HCT116 (cell line): ENCODE results near the gene DDB1. TPM values are rescaled to one million over a fixed set of nuclear protein-coding genes. Genes with fewer than 3 reads are reported as not detected.

ENCODE experiments used
- ATAC-seq: fragments of 200-7000 bp; cut with Tn5 transposase; 2 replicates; pipeline ENCODE4 v1.9.1; 2020; ENCODE audit warnings: mild to moderate bottlenecking, moderate library complexity
- BruUV-seq: library from RNA; stranded (reverse); fragments of 400-500 nt; replicated peaks from 2 replicates; lab custom pipeline; 2021; lab: Mats Ljungman, UMichigan
- CTCF ChIA-PET: fragments of 300-600 bp; sonication (Branson Sonifier 250); formaldehyde crosslinking; loops from one replicate; lab custom pipeline; 2021; ENCODE audit warnings: antibody characterized with exemption; lab: Charles Lee
- POLR2A ChIA-PET: fragments of 300-600, 350-600 bp; sonication (Branson Sonifier 250); formaldehyde crosslinking; loops from one replicate; lab custom pipeline; 2021; ENCODE audit warnings: antibody characterized with exemption; lab: Charles Lee
- RAD21 ChIA-PET, 2 experiments: fragments of 300-600 bp; sonication (Branson Sonifier 250); formaldehyde crosslinking; loops; one replicate each; lab custom pipeline; 2023; ENCODE audit warnings: low total read pairs in 2 of 2; ENCODE audit not compliant: uncharacterized antibody in 2 of 2, unreplicated experiment in 2 of 2, low non-redundant PET in 1 of 2; lab: Charles Lee
- DNase-seq: peaks from one replicate; pipeline ENCODE4 v3.0.0-alpha.2; 2010; ENCODE audit warnings: low read depth, low spot score
- H2AFZ ChIP-seq: fragments of 200-600 bp; shearing (Covaris generic), sonication (generic); 2 replicates; pipeline ENCODE4 v1.6.1; 2017; ENCODE audit warnings: low read depth, mixed run types, mixed read lengths, antibody characterized with exemption, low read length; ENCODE audit not compliant: poor library complexity, severe bottlenecking
- H3K27ac ChIP-seq: 2 replicates; pipeline ENCODE4 v1.5.1; 2012; ENCODE audit warnings: low read depth, low read length
- H3K27me3 ChIP-seq: fragments of 200-600 bp; sonication (generic); 2 replicates; pipeline ENCODE4 v1.6.1; 2016; ENCODE audit warnings: mixed run types, low read length, mixed read lengths; ENCODE audit not compliant: insufficient read depth
- H3K36me3 ChIP-seq, 2 experiments: fragments of 200-500 bp in 1 of 2; fragments of 200-600 bp in 1 of 2; sonication (Bioruptor generic) in 1 of 2; sonication (generic) in 1 of 2; 2 replicates each; pipeline versions ENCODE4 v1.5.1 to v1.6.1; 2014 to 2016; ENCODE audit warnings: low read length in 2 of 2, inconsistent platforms in 1 of 2, mixed read lengths in 1 of 2, mixed run types in 1 of 2; ENCODE audit not compliant: insufficient read depth in 2 of 2, control insufficient read depth in 1 of 2
- H3K4me1 ChIP-seq, 2 experiments: fragments of 200-600 bp in 1 of 2; sonication (generic) in 1 of 2; 2 replicates each; pipeline versions ENCODE4 v1.5.1 to v1.6.1; 2012 to 2017; ENCODE audit warnings: low read length in 2 of 2, inconsistent platforms in 1 of 2, mild to moderate bottlenecking in 1 of 2, mixed read lengths in 1 of 2, mixed run types in 1 of 2, moderate library complexity in 1 of 2; ENCODE audit not compliant: insufficient read depth in 2 of 2, control insufficient read depth in 1 of 2
- H3K4me2 ChIP-seq: fragments of 200-600 bp; sonication (generic); 2 replicates; pipeline ENCODE4 v1.6.1; 2017; ENCODE audit warnings: mixed run types, low read length, mixed read lengths
- H3K4me3 ChIP-seq, 2 experiments: fragments of 200-600 bp in 1 of 2; sonication (generic) in 1 of 2; replicated peaks in 1 of 2; 2 replicates each; pipeline ENCODE4 v1.5.1; 2011 to 2016; ENCODE audit warnings: low read length in 2 of 2, control low read depth in 1 of 2, low read depth in 1 of 2, mild to moderate bottlenecking in 1 of 2, mixed read lengths in 1 of 2, mixed run types in 1 of 2
- H3K79me2 ChIP-seq: fragments of 200-600 bp; sonication (generic); 2 replicates; pipeline ENCODE4 v1.6.1; 2017; ENCODE audit warnings: mild to moderate bottlenecking, mixed run types, low read length, moderate library complexity, mixed read lengths; ENCODE audit not compliant: insufficient read depth
- H3K9ac ChIP-seq: fragments of 200-600 bp; sonication (generic); 2 replicates; pipeline ENCODE4 v1.6.1; 2016; ENCODE audit warnings: low read length, mixed read lengths
- H3K9me2 ChIP-seq: fragments of 200-600 bp; sonication (generic), shearing (Covaris generic); 2 replicates; pipeline ENCODE4 v1.6.1; 2017; ENCODE audit warnings: mixed run types, mild to moderate bottlenecking, moderate library complexity; ENCODE audit not compliant: insufficient read depth
- H3K9me3 ChIP-seq, 2 experiments: fragments of 200-500 bp in 1 of 2; fragments of 200-600 bp in 1 of 2; sonication (Bioruptor generic) in 1 of 2; sonication (generic) in 1 of 2; 2 replicates each; pipeline ENCODE4 v1.6.1; 2014 to 2017; ENCODE audit warnings: low read length in 2 of 2, mixed read lengths in 2 of 2, inconsistent platforms in 1 of 2, low read depth in 1 of 2, mild to moderate bottlenecking in 1 of 2, mixed run types in 1 of 2, moderate library complexity in 1 of 2; ENCODE audit not compliant: control insufficient read depth in 1 of 2, insufficient read depth in 1 of 2
- H4K20me1 ChIP-seq: fragments of 200-600 bp; sonication (generic), shearing (Covaris generic); 2 replicates; pipeline ENCODE4 v1.6.1; 2017; ENCODE audit warnings: mixed run types, mild to moderate bottlenecking, moderate library complexity; ENCODE audit not compliant: insufficient read depth
- CEBPB ChIP-seq: IDR thresholded peaks from 2 replicates; pipeline ENCODE4 v1.6.1; 2012; ENCODE audit warnings: low read depth
- ELF1 ChIP-seq: IDR thresholded peaks from 2 replicates; pipeline ENCODE4 v1.6.1; 2012; ENCODE audit warnings: low read depth, borderline replicate concordance
- SIN3A ChIP-seq: IDR thresholded peaks from 2 replicates; pipeline ENCODE4 v1.6.1; 2012; ENCODE audit warnings: low read depth
- SRF ChIP-seq: IDR thresholded peaks from 2 replicates; pipeline ENCODE4 v1.6.1; 2012; ENCODE audit warnings: low read depth
- ZNF274 ChIP-seq: fragments of 200-500 bp; sonication (Bioruptor generic); IDR thresholded peaks from 2 replicates; pipeline ENCODE4 v1.6.1; 2014; ENCODE audit warnings: mild to moderate bottlenecking, low read depth, low read length, inconsistent platforms
- intact Hi-C: fragments of 100-400 bp; cut with micrococcal nuclease; formaldehyde crosslinking; loops from 2 replicates; pipeline ENCODE4 v1.10.0; 2022
- total RNA-seq: library from RNA; stranded (reverse); gene quantifications from one replicate; pipeline ENCODE4 v1.2.1, GENCODE V29; 2021; ENCODE audit not compliant: unreplicated experiment
- TF ChIP-seq, protein P1 (sequence below), 3 experiments: fragments of 200-600 bp in 1 of 3; sonication (generic) in 1 of 3; IDR thresholded peaks in 2 of 3; conservative IDR thresholded peaks in 1 of 3; 2 replicates each; pipeline ENCODE4 v1.5.1; 2012 to 2017; ENCODE audit warnings: low read depth in 2 of 3, low read length in 2 of 3, antibody characterized with exemption in 1 of 3, borderline replicate concordance in 1 of 3, control low read depth in 1 of 3, mild to moderate bottlenecking in 1 of 3, mixed read lengths in 1 of 3, mixed run types in 1 of 3, moderate library complexity in 1 of 3; ENCODE audit not compliant: insufficient read depth in 1 of 3
- TF ChIP-seq, protein P2 (sequence below): IDR thresholded peaks from 2 replicates; pipeline ENCODE4 v1.6.1; 2011; ENCODE audit warnings: mild to moderate bottlenecking, low read length, moderate library complexity; ENCODE audit not compliant: insufficient replicate concordance; ENCODE audit errors: extremely low read depth

Gene DDB1
- total RNA-seq, 1 experiment from 2014 or later: 269 TPM

DNA sequence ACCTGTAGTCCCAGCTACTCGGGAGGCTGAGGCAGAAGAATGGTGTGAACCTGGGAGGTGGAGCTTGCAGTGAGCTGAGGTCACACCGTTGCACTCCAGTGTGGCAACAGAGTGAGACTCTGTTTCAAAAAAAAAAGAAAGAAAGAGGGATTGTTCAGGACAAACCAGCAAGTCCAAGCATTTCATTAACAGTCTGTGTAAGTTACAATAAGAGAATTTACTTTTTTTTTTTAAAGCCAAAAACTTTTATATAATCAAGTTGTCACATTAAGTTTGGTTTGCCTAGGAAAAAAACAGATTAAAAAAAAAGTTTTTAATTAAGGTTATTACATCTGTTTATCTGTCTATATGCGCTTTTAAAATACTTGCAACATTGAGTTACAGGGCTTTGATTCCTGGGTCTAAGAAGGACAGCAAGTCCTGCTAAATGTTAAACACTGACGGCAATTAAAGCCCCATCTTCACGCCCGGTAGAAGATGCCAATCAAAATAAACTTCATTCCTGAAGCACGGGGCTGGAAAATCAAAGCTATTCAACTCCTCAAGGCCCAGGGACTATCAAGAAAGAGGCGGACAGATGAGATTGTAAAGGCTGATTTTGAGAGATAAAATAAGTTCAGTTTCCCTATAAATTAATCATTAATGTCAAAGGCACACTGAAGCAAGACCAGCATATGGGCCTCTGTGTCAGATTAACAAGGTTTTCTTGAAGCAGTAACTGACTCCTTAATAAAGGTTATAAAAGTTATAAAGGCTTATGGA lies 39.9 kb upstream of the DDB1 start:
- no TSS peak for BruUV-seq
- no peak overlapping the region for H3K9ac ChIP-seq
- no peaks in the 10 kb centered on the region for H3K9me2 ChIP-seq
- TF ChIP-seq, protein P1, sequence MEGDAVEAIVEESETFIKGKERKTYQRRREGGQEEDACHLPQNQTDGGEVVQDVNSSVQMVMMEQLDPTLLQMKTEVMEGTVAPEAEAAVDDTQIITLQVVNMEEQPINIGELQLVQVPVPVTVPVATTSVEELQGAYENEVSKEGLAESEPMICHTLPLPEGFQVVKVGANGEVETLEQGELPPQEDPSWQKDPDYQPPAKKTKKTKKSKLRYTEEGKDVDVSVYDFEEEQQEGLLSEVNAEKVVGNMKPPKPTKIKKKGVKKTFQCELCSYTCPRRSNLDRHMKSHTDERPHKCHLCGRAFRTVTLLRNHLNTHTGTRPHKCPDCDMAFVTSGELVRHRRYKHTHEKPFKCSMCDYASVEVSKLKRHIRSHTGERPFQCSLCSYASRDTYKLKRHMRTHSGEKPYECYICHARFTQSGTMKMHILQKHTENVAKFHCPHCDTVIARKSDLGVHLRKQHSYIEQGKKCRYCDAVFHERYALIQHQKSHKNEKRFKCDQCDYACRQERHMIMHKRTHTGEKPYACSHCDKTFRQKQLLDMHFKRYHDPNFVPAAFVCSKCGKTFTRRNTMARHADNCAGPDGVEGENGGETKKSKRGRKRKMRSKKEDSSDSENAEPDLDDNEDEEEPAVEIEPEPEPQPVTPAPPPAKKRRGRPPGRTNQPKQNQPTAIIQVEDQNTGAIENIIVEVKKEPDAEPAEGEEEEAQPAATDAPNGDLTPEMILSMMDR (IDR thresholded peaks at IDR 0.05 in 2 of 3, conservative IDR thresholded peaks at IDR 0.05 in 1 of 3; ENCODE audit: borderline replicate concordance in 1 of 3, insufficient read depth in 1 of 3, low read depth in 2 of 3, low read length in 2 of 3): no peak
- no peak for TF ChIP-seq ZNF274
- no peak for TF ChIP-seq SIN3A
- no peak for TF ChIP-seq SRF
- no peak for TF ChIP-seq ELF1
- TF ChIP-seq CEBPB: no peak
- TF ChIP-seq, protein P2, sequence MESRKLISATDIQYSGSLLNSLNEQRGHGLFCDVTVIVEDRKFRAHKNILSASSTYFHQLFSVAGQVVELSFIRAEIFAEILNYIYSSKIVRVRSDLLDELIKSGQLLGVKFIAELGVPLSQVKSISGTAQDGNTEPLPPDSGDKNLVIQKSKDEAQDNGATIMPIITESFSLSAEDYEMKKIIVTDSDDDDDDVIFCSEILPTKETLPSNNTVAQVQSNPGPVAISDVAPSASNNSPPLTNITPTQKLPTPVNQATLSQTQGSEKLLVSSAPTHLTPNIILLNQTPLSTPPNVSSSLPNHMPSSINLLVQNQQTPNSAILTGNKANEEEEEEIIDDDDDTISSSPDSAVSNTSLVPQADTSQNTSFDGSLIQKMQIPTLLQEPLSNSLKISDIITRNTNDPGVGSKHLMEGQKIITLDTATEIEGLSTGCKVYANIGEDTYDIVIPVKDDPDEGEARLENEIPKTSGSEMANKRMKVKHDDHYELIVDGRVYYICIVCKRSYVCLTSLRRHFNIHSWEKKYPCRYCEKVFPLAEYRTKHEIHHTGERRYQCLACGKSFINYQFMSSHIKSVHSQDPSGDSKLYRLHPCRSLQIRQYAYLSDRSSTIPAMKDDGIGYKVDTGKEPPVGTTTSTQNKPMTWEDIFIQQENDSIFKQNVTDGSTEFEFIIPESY: no peak
- no peak overlapping the region for H2AFZ ChIP-seq
- H3K4me3 ChIP-seq: no peak overlapping the region
- ChIA-PET POLR2A (no interaction called here), CTCF (no interaction called here), RAD21 (interaction anchor here in 1 of 2 experiments (0.7 kb wide), 1 partner anchor 13 kb away, joined by 3 read pairs; no protein-coding TSS in a partner anchor)
- peaks cover 8 to 10% of the 10 kb centered on the region in 2 experiments for H3K36me3 ChIP-seq
- DNase-seq (no peak), ATAC-seq (no peak)
- intact Hi-C loops: no loop called here
- H3K27me3 ChIP-seq: no peaks in the 10 kb centered on the region
- H3K4me2 ChIP-seq: no peak overlapping the region
- no peaks in the 10 kb centered on the region for H3K4me1 ChIP-seq
- H3K79me2 ChIP-seq: no peaks in the 10 kb centered on the region
- no peaks in the 10 kb centered on the region for H3K9me3 ChIP-seq
- no peaks in the 10 kb centered on the region for H4K20me1 ChIP-seq
- no peak overlapping the region for H3K27ac ChIP-seq
